ENCODE data around the gene GPC3. TPM values are rescaled to one million over a fixed set of nuclear protein-coding genes. Genes with fewer than 3 reads are reported as not detected.

The GPC3 gene
- total RNA-seq, 2 donors from 2014 or later, result 2.7 to 5.2 TPM

GRCh38 chrX:133681421-133681820 lies 304.0 kb downstream of the GPC3 start:
- DNase-seq (ENCODE audit: low spot score), result no peak

GRCh38 chrX:133677123-133678063 lies 308.0 kb downstream of the GPC3 start:
- WGBS, result 79% methylated on average over 6 of the region's 6 CpGs
- DNase-seq (ENCODE audit: low spot score), result no peak
- no peak overlapping the region for H3K27ac ChIP-seq
- H3K27me3 ChIP-seq (replicated peaks; ENCODE audit: insufficient read depth), result no peaks in the 10 kb centered on the region
- intact Hi-C loops (cut with DNase I), result no loop called here
- H3K9me3 ChIP-seq, result no peaks in the 10 kb centered on the region
- TF ChIP-seq CTCF (IDR thresholded peaks at IDR 0.05), result no peak
- no peak for TF ChIP-seq POLR2A (IDR thresholded peaks at IDR 0.05)
- TF ChIP-seq POLR2AphosphoS5 (IDR thresholded peaks at IDR 0.05), result no peak
- H3K4me1 ChIP-seq (replicated peaks), result no peaks in the 10 kb centered on the region
- H3K36me3 ChIP-seq, result no peaks in the 10 kb centered on the region
- no peak overlapping the region for H3K4me3 ChIP-seq

More at GRCh38 chrX:133681421-133681820, 304.0 kb downstream of the GPC3 start:
- intact Hi-C loops (cut with DNase I), result no loop called here
- Histone ChIP-seq H3K27ac (no peak overlapping the region), H3K4me1 (replicated peaks) (no peaks in the 10 kb centered on the region), H3K36me3 (no peaks in the 10 kb centered on the region), H3K27me3 (replicated peaks; ENCODE audit: insufficient read depth) (no peaks in the 10 kb centered on the region), H3K4me3 (no peak overlapping the region), H3K9me3 (no peaks in the 10 kb centered on the region)
- 54% methylated on average over 3 of the region's 3 CpGs for WGBS
- no peak for TF ChIP-seq CTCF (IDR thresholded peaks at IDR 0.05)
- no peak for TF ChIP-seq POLR2AphosphoS5 (IDR thresholded peaks at IDR 0.05)
- TF ChIP-seq POLR2A (IDR thresholded peaks at IDR 0.05), result no peak

- no peaks in the 10 kb centered on the region for H3K4me1 ChIP-seq (replicated peaks)
- intact Hi-C loops (cut with DNase I), result no loop called here
- peak; percentile 4 for DNase-seq (ENCODE audit: low spot score)
- no peaks in the 10 kb centered on the region for H3K36me3 ChIP-seq
- no peak overlapping the region for H3K27ac ChIP-seq
- TF ChIP-seq CTCF (IDR thresholded peaks at IDR 0.05) (no peak), POLR2AphosphoS5 (IDR thresholded peaks at IDR 0.05) (peak; percentile 37)
- no peak overlapping the region for H3K4me3 ChIP-seq
- no peaks in the 10 kb centered on the region for H3K27me3 ChIP-seq (replicated peaks; ENCODE audit: insufficient read depth)
- WGBS, result 67% methylated on average over 1 of the region's 1 CpG
- no peaks in the 10 kb centered on the region for H3K9me3 ChIP-seq
Measured at GRCh38 chrX:133676344-133677122, 308.9 kb downstream of the GPC3 start.

GRCh38 chrX:133674726-133675470 lies 310.5 kb downstream of the GPC3 start:
- DNase-seq (ENCODE audit: low spot score), result no peak
- WGBS, result 47% methylated on average over 6 of the region's 6 CpGs
- Histone ChIP-seq H3K36me3 (no peaks in the 10 kb centered on the region), H3K4me3 (no peak overlapping the region), H3K27ac (no peak overlapping the region), H3K9me3 (no peaks in the 10 kb centered on the region), H3K27me3 (replicated peaks; ENCODE audit: insufficient read depth) (no peaks in the 10 kb centered on the region), H3K4me1 (replicated peaks) (no peaks in the 10 kb centered on the region)
- TF ChIP-seq POLR2AphosphoS5 (IDR thresholded peaks at IDR 0.05) (no peak), POLR2A (IDR thresholded peaks at IDR 0.05) (no peak), CTCF (IDR thresholded peaks at IDR 0.05) (no peak)
- intact Hi-C loops (cut with DNase I), result no loop called here
